HEK293 (cell line): Measurements from ENCODE around the gene LY9.

Experiments used
- CTCF ChIA-PET: fragments of 350-600 bp; formaldehyde crosslinking; extraction: SDS; loops from one replicate; lab custom pipeline; 2021; ENCODE audit warnings: antibody characterized with exemption; lab: Yijun Ruan, JAX
- POLR2A ChIA-PET: fragments of 300-600 bp; formaldehyde crosslinking; extraction: SDS; loops from one replicate; lab custom pipeline; 2020; ENCODE audit warnings: antibody characterized with exemption, inconsistent platforms; lab: Yijun Ruan, JAX
- H3K27ac ChIP-seq: fragments of 200-500 bp; sonication (Bioruptor generic); 2 replicates; pipeline ENCODE4 v1.5.1; 2014; ENCODE audit warnings: low read depth, low read length, control low read depth, inconsistent platforms; ENCODE audit errors: extremely low read depth
- H3K36me3 ChIP-seq, 2 experiments: fragments of 200-500 bp in 1 of 2; sonication (Bioruptor generic) in 1 of 2; 1 replicate in 1 of 2; 2 replicates in 1 of 2; pipeline ENCODE4 v1.5.1; 2014 to 2017; ENCODE audit warnings: inconsistent platforms in 2 of 2, low read length in 2 of 2; ENCODE audit not compliant: control insufficient read depth in 2 of 2, insufficient read depth in 1 of 2
- H3K4me1 ChIP-seq: fragments of 200-500 bp; sonication (Bioruptor generic); 2 replicates; pipeline ENCODE4 v1.5.1; 2014; ENCODE audit warnings: mild to moderate bottlenecking, low read length, inconsistent platforms; ENCODE audit not compliant: control insufficient read depth, insufficient read depth
- H3K4me3 ChIP-seq: 2 replicates; pipeline ENCODE4 v1.5.1; 2011; ENCODE audit warnings: low read depth, mild to moderate bottlenecking, control low read depth, low read length, moderate library complexity
- H3K9me3 ChIP-seq: fragments of 200-500 bp; sonication (Bioruptor generic); 2 replicates; pipeline ENCODE4 v1.5.1; 2014; ENCODE audit warnings: low read depth, low read length, inconsistent platforms; ENCODE audit not compliant: control insufficient read depth, insufficient read depth
- PRDM10 ChIP-seq: fragments of 450-650 bp; formaldehyde crosslinking; IDR thresholded peaks from 2 replicates; pipeline ENCODE4 v1.5.1; 2016; ENCODE audit warnings: missing biosample characterization, missing genetic modification characterization
- SCRT2 ChIP-seq: fragments of 450-650 bp; formaldehyde crosslinking; IDR thresholded peaks from 2 replicates; pipeline ENCODE4 v1.5.1; 2016; ENCODE audit warnings: missing biosample characterization, missing genetic modification characterization
- YY2 ChIP-seq: fragments of 450-650 bp; formaldehyde crosslinking; IDR thresholded peaks from 2 replicates; pipeline ENCODE4 v1.5.1; 2016; ENCODE audit warnings: missing biosample characterization, missing genetic modification characterization
- ZBTB11 ChIP-seq: fragments of 450-650 bp; formaldehyde crosslinking; conservative IDR thresholded peaks from 2 replicates; pipeline ENCODE4 v1.5.1; 2016; ENCODE audit warnings: low read depth, missing biosample characterization, missing genetic modification characterization
- ZBTB17 ChIP-seq: fragments of 450-650 bp; formaldehyde crosslinking; IDR thresholded peaks from 2 replicates; pipeline ENCODE4 v1.5.1; 2016; ENCODE audit warnings: missing biosample characterization, missing genetic modification characterization
- ZNF16 ChIP-seq: fragments of 450-650 bp; formaldehyde crosslinking; IDR thresholded peaks from 2 replicates; pipeline ENCODE4 v1.5.1; 2016; ENCODE audit warnings: low read depth, missing biosample characterization, missing genetic modification characterization
- ZNF280C ChIP-seq: fragments of 450-650 bp; formaldehyde crosslinking; IDR thresholded peaks from 2 replicates; pipeline ENCODE4 v1.5.1; 2016; ENCODE audit warnings: missing biosample characterization, missing genetic modification characterization
- ZNF324 ChIP-seq: fragments of 450-650 bp; formaldehyde crosslinking; IDR thresholded peaks from 2 replicates; pipeline ENCODE4 v1.5.1; 2016; ENCODE audit warnings: missing biosample characterization, missing genetic modification characterization
- ZNF341 ChIP-seq: fragments of 450-650 bp; formaldehyde crosslinking; IDR thresholded peaks from 2 replicates; pipeline ENCODE4; 2016; ENCODE audit warnings: low read depth, missing biosample characterization, missing genetic modification characterization
- ZNF398 ChIP-seq: fragments of 450-650 bp; formaldehyde crosslinking; IDR thresholded peaks from 2 replicates; pipeline ENCODE4 v1.5.1; 2017; ENCODE audit warnings: missing biosample characterization, missing genetic modification characterization
- ZNF501 ChIP-seq: fragments of 450-650 bp; formaldehyde crosslinking; IDR thresholded peaks from 2 replicates; pipeline ENCODE4 v1.5.1; 2016; ENCODE audit warnings: missing biosample characterization, missing genetic modification characterization
- ZNF521 ChIP-seq: fragments of 450-650 bp; formaldehyde crosslinking; IDR thresholded peaks from 2 replicates; pipeline ENCODE4 v1.5.1; 2017; ENCODE audit warnings: missing biosample characterization, mild to moderate bottlenecking, missing genetic modification characterization

LY9 gene

GRCh38 chr1:160781186-160781766 lies 14.7 kb upstream of the LY9 start:
- POLR2A ChIA-PET, result no interaction called here
- Histone ChIP-seq H3K9me3 (no peaks in the 10 kb centered on the region), H3K36me3 (no peaks in the 10 kb centered on the region)
- TF ChIP-seq ZNF16 (tag by site-specific recombination) (no peak), ZNF280C (no peak), YY2 (tag by site-specific recombination) (no peak), SCRT2 (tag by site-specific recombination) (no peak), ZNF324 (tag by site-specific recombination) (no peak), ZBTB11 (tag by site-specific recombination) (no peak), ZNF341 (tag by site-specific recombination) (no peak), ZNF398 (tag by site-specific recombination) (no peak), ZNF521 (tag by site-specific recombination) (no peak), PRDM10 (no peak), ZBTB17 (tag by site-specific recombination) (no peak), ZNF501 (no peak)
- TF ChIP-seq, all 188 proteins: peak for 0
- Histone ChIP-seq H3K4me3 (no peak overlapping the region), H3K27ac (no peak overlapping the region), H3K4me1 (no peaks in the 10 kb centered on the region)
- CTCF ChIA-PET, result interaction anchor here (0.5 to 2.5 kb wide), 9 partner anchors 11 to 317 kb away, joined by 3 to 12 read pairs (median 4); partner anchors contain the start of gene KLHDC9
